Stimulated activated CD8-positive, alpha-beta memory T cell treated with anti-CD3 and anti-CD28 coated beads, Interleukin-7, amount 100 ng/mL, for 24 hours (primary cell): ENCODE measurements around the gene ACP5.

Source experiments
- DNase-seq: peaks from one replicate; pipeline ENCODE4 v3.0.0-alpha.2; 2020; ENCODE audit warnings: low read depth

Gene ACP5

DNA sequence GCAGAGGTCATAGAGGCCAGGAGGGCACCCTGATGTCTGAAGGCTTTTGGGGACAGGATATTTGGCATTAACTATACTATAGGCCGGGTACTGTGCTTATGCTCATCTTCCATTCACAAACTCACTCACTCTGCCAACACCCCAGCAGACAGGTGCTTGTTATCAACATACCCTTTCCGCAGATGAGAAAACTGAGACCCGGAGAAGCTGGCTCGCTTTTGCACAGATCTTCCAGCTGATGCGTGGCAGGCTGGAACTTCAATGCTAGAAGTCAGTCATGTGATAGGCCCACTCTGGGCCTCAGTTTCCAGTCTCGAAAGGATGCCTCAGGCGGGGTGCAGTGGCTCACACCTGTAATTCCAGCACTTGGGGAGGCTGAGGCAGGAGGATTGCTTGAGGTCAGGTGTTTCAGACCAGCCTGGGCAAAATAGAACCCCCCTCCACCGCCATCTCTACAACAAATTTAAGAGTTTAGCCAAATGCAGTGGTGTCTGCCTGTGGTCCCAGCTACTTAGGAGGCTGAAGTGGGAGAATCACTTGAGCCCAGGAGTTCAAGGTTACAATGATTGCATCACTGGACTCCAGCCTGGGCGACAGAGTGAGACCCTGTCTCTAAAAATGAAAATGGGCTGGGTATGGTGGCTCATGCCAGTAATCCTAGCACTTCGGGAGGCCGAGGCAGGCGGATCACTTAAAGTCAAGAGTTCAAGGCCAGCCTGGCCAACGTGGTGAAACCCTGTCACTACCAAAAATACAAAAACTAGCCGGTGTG is 29.3 kb downstream of the ACP5 start:
- DNase-seq, result no peak

- DNase-seq, result no peak
Measured at GRCh38 chr19:11541238-11541637, 36.2 kb downstream of the ACP5 start.

DNA sequence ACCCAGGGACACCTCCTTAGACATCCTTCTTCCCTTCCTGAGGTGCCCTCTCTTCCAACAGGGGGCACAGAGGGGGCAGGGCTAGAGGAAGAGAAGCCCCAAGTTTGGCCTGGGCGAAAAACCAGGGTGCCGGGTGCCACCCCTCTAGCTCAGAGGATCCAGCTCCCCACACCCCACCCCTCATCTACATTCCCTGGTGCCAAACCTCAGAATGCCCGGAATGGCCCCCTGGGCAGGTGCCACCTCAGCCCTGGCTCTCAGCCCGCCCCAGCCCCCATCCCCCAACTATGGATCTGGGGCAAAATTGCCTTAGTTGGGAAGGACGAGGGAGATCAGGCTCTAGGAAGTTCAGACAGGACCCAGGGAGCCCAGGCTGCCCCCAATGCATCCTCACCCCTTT is 36.8 kb downstream of the ACP5 start:
- DNase-seq, result no peak

- DNase-seq, result no peak
Measured at GRCh38 chr19:11539495-11540365, 37.7 kb downstream of the ACP5 start.

- no peak for DNase-seq
Measured at GRCh38 chr19:11538232-11539036, 39.0 kb downstream of the ACP5 start, which contains the start of gene CNN1. CNN1 (plus strand) TSS chr19:11538851; CDS start chr19:11538928, 77 bp downstream.

- peak; percentile 82 for DNase-seq
Measured at GRCh38 chr19:11535792-11536595, 41.5 kb downstream of the ACP5 start.

- no peak for DNase-seq
Measured at GRCh38 chr19:11534948-11535347, 42.5 kb downstream of the ACP5 start.

GRCh38 chr19:11534538-11534937 is 42.9 kb downstream of the ACP5 start:
- DNase-seq, result no peak

GRCh38 chr19:11530432-11530831 is 47.0 kb downstream of the ACP5 start:
- no peak for DNase-seq

- DNase-seq, result peak; percentile 80
Measured at GRCh38 chr19:11528551-11529341, 48.7 kb downstream of the ACP5 start, which contains the start of gene ECSIT. ECSIT (minus strand) TSS chr19:11529134; CDS start chr19:11519170, 9,964 bp downstream.
